ENCODE data around the gene UBR4.

- TF ChIP-seq CTCF (IDR thresholded peaks at IDR 0.05; ENCODE audit: low read depth, low read length, poor library complexity, severe bottlenecking) (no peak), EZH2phosphoT487 (IDR thresholded peaks at IDR 0.05; ENCODE audit: borderline replicate concordance, low read length) (no peak)
Measured at GRCh38 chr1:19091196-19091953, 118.7 kb downstream of the UBR4 start.

Measured in DOHH2 (cell line).